GM12878 (cell line): ENCODE measurements around the gene NAB1. TPM values are rescaled to one million over a fixed set of nuclear protein-coding genes. Genes with fewer than 3 reads are reported as not detected.

Source experiments
- ATAC-seq: fragments of 200-7000 bp; cut with Tn5 transposase; 3 replicates; pipeline ENCODE4 v1.9.1; 2020; ENCODE audit warnings: mild to moderate bottlenecking, moderate library complexity
- BruUV-seq: library from RNA; stranded (reverse); fragments of 400-500 nt; replicated peaks from 2 replicates; lab custom pipeline; 2021; lab: Mats Ljungman, UMichigan
- CTCF ChIA-PET: fragments of 300-600 bp; sonication (Branson Sonifier 250); formaldehyde crosslinking; extraction: SDS; loops from one replicate; lab custom pipeline; 2021; ENCODE audit warnings: inconsistent platforms; lab: Yijun Ruan, JAX
- POLR2A ChIA-PET: fragments of 350-600 bp; formaldehyde crosslinking; extraction: SDS; loops from one replicate; lab custom pipeline; 2021; ENCODE audit warnings: inconsistent platforms; lab: Charles Lee
- RAD21 ChIA-PET: fragments of 300-600 bp; sonication (Branson Sonifier 250); formaldehyde crosslinking; loops from one replicate; lab custom pipeline; 2023; ENCODE audit warnings: antibody characterized with exemption; ENCODE audit not compliant: unreplicated experiment; lab: Charles Lee
- SMC1A ChIA-PET: fragments of 300-600 bp; sonication (Branson Sonifier 250); formaldehyde crosslinking; loops from one replicate; lab custom pipeline; 2023; ENCODE audit not compliant: unreplicated experiment, uncharacterized antibody; lab: Charles Lee
- DNase-seq: peaks from one replicate; pipeline ENCODE4 v3.0.0-alpha.2; 2011; ENCODE audit warnings: low read depth, low spot score
- FAIRE-seq: peaks from 3 replicates; lab custom pipeline; 2011; peaks lifted over from hg19 to GRCh38; lab: Jason Lieb, UNC
- H2AFZ ChIP-seq: 2 replicates; pipeline ENCODE4 v1.6.0; 2011; ENCODE audit warnings: low read depth, low read length, control low read depth; ENCODE audit not compliant: control insufficient read depth
- H3K27ac ChIP-seq: 2 replicates; pipeline ENCODE4 v1.5.1; 2011; ENCODE audit warnings: control low read depth; ENCODE audit not compliant: control insufficient read depth, insufficient read depth
- H3K27me3 ChIP-seq, 2 experiments: replicated peaks in 1 of 2; 2 replicates each; pipeline versions ENCODE4 v1.6.0 to v1.6.1; 2011; ENCODE audit warnings: low read length in 1 of 2; ENCODE audit not compliant: control insufficient read depth in 2 of 2, insufficient read depth in 2 of 2
- H3K36me3 ChIP-seq, 2 experiments: 2 replicates each; pipeline ENCODE4 v1.5.1; 2011; ENCODE audit warnings: low read length in 1 of 2; ENCODE audit not compliant: control insufficient read depth in 2 of 2, insufficient read depth in 2 of 2
- H3K4me1 ChIP-seq: 2 replicates; pipeline ENCODE4 v1.6.1; 2011; ENCODE audit warnings: mild to moderate bottlenecking, low read length, moderate library complexity, mixed read lengths; ENCODE audit not compliant: control insufficient read depth, insufficient read depth
- H3K4me2 ChIP-seq: 2 replicates; pipeline ENCODE4 v1.6.0; 2011; ENCODE audit warnings: control low read depth; ENCODE audit not compliant: control insufficient read depth, insufficient read depth
- H3K4me3 ChIP-seq: fragments of 200-600 bp; sonication (generic); 2 replicates; pipeline ENCODE4 v1.5.1; 2016
- H3K79me2 ChIP-seq: 2 replicates; pipeline ENCODE4 v1.6.0; 2011; ENCODE audit warnings: low read length; ENCODE audit not compliant: control insufficient read depth, insufficient read depth
- H3K9ac ChIP-seq: 2 replicates; pipeline ENCODE4 v1.8.0; 2011; ENCODE audit warnings: low read length, control low read depth, mixed read lengths; ENCODE audit not compliant: control insufficient read depth, insufficient read depth
- H3K9me3 ChIP-seq: replicated peaks from 3 replicates; pipeline ENCODE4 v1.5.1; 2011; ENCODE audit warnings: mild to moderate bottlenecking, low read length; ENCODE audit not compliant: control insufficient read depth, insufficient read depth
- H4K20me1 ChIP-seq: 2 replicates; pipeline ENCODE4 v1.6.0; 2011; ENCODE audit not compliant: control insufficient read depth, insufficient read depth
- EP300 ChIP-seq, 2 experiments: fragments of 150-350 bp in 1 of 2; IDR thresholded peaks; 2 replicates each; pipeline ENCODE4 v1.6.1; 2011 to 2012; ENCODE audit warnings: low read depth in 2 of 2, low read length in 2 of 2, borderline replicate concordance in 1 of 2, improper control_type of control experiment in 1 of 2, inconsistent platforms in 1 of 2; ENCODE audit not compliant: control insufficient read depth in 1 of 2
- HDAC6 ChIP-seq: fragments of 200-600 bp; sonication (generic); IDR thresholded peaks from one replicate; pipeline ENCODE4 v1.8.0; 2017; ENCODE audit warnings: antibody characterized with exemption; ENCODE audit not compliant: unreplicated experiment
- MLLT1 ChIP-seq: fragments of 450-650 bp; IDR thresholded peaks from 2 replicates; pipeline ENCODE4 v1.6.1; 2016; ENCODE audit warnings: mild to moderate bottlenecking
- MYC ChIP-seq: IDR thresholded peaks from 2 replicates; pipeline ENCODE4 v1.6.1; 2011; ENCODE audit warnings: mild to moderate bottlenecking, low read length, moderate library complexity, inconsistent platforms; ENCODE audit not compliant: insufficient read depth, insufficient replicate concordance, insufficient read length, severe bottlenecking
- RAD21 ChIP-seq: IDR thresholded peaks from 2 replicates; pipeline ENCODE4 v1.6.1; 2011; ENCODE audit warnings: mild to moderate bottlenecking, low read depth, low read length, moderate library complexity; ENCODE audit not compliant: insufficient read depth
- RELA ChIP-seq: fragments of 450-650 bp; IDR thresholded peaks from 2 replicates; pipeline ENCODE4 v1.8.0; 2014; ENCODE audit warnings: borderline replicate concordance; ENCODE audit not compliant: partially characterized antibody
- STAT1 ChIP-seq: fragments of 450-650 bp; conservative IDR thresholded peaks from 2 replicates; pipeline ENCODE4 v1.6.1; 2014; ENCODE audit warnings: antibody characterized with exemption, mild to moderate bottlenecking
- TAF1 ChIP-seq: IDR thresholded peaks from 2 replicates; pipeline ENCODE4 v1.6.1; 2011; ENCODE audit warnings: mild to moderate bottlenecking, low read depth, low read length, borderline replicate concordance
- ZBED1 ChIP-seq: IDR thresholded peaks from 2 replicates; pipeline ENCODE4 v1.6.1; 2016; ENCODE audit warnings: borderline replicate concordance
- ZBTB40 ChIP-seq: fragments of 450-650 bp; IDR thresholded peaks from 2 replicates; pipeline ENCODE4 v1.6.1; 2016; ENCODE audit warnings: mild to moderate bottlenecking, moderate library complexity, borderline replicate concordance
- WGBS: methylation state at CpG from one replicate; pipeline ENCODE4 v1.1.6; 2016; ENCODE audit warnings: low lambda C conversion rate; ENCODE audit not compliant: insufficient replicate concordance, insufficient coverage; ENCODE audit errors: missing lambda C conversion rate; 5-methylcytosine and 5-hydroxymethylcytosine counted together
- in situ Hi-C: fragments of 300-500 bp; cut with MboI; formaldehyde crosslinking; loops from 9 replicates; pipeline ENCODE4 v1.14.3; 2018; ENCODE audit warnings: mixed read lengths
- intact Hi-C: fragments of 100-400 bp; cut with micrococcal nuclease; formaldehyde crosslinking; loops from one replicate; pipeline ENCODE4 v1.14.2; 2022; ENCODE audit not compliant: unreplicated experiment
- polyA plus RNA-seq, 11 experiments: library from polyadenylated mRNA; depleted of rRNA in 4 of 11; unstranded in 6 of 11; stranded (reverse) in 5 of 11; fragments of >200 nt; fragmentation: Nextera tagmentation in 4 of 11; fragmentation: Illumina TruSeq in 1 of 11; extraction: Ambion mirVana in 4 of 11; extraction: Trizol in 1 of 11; gene quantifications; 1 replicate in 1 of 11; 2 replicates in 10 of 11; pipeline versions ENCODE4 v1.2.1 to v1.2.3, GENCODE V29; 2011 to 2016; ENCODE audit warnings: inconsistent platforms in 2 of 11, missing spikeins in 2 of 11, low read depth in 1 of 11
- total RNA-seq, 4 experiments: library from RNA; depleted of rRNA in 3 of 4; stranded (reverse); fragments of >200 nt in 3 of 4; fragmentation: Illumina TruSeq in 1 of 4; extraction: Trizol in 1 of 4; gene quantifications; 2 replicates each; pipeline versions ENCODE4 v1.2.1 to v1.2.3, GENCODE V29; 2013 to 2021

Gene NAB1
- total and polyA plus RNA-seq, 10 of the 15 experiments (the other 5 are each of a cell fraction or from before 2014, with no cell fraction given), result 4.5 to 39.6 (median 23.0) TPM

GRCh38 chr2:190637281-190637734 is 11.6 kb upstream of the NAB1 start:
- no peaks in the 10 kb centered on the region for H3K9me3 ChIP-seq
- in situ Hi-C loops, result no loop called here
- 0% methylated on average over 1 of the region's 1 CpG for WGBS

More at GRCh38 chr2:190637281-190637734, 11.6 kb upstream of the NAB1 start:
- TF ChIP-seq RELA (no peak), RAD21 (no peak), HDAC6 (no peak), ZBTB40 (no peak), STAT1 (no peak), MYC (no peak), ZBED1 (no peak), MLLT1 (no peak), EP300 (IDR thresholded peaks at IDR 0.05; ENCODE audit: borderline replicate concordance in 1 of 2, control insufficient read depth in 1 of 2, low read depth in 2 of 2, low read length in 2 of 2) (no peak), TAF1 (no peak)
- ChIA-PET RAD21 (interaction anchor here (2.3 to 3.2 kb wide), 4 partner anchors 43 to 164 kb away, joined by 8 to 58 read pairs (median 13); no protein-coding TSS in a partner anchor), CTCF (interaction anchor here (1.1 to 7.0 kb wide), 5 partner anchors 10 to 143 kb away, joined by 3 to 78 read pairs (median 8); partner anchors contain the start of gene NAB1), POLR2A (interaction anchor here (0.8 kb wide), 1 partner anchor 43 kb away, joined by 3 read pairs; no protein-coding TSS in a partner anchor), SMC1A (interaction anchor here (0.5 to 4.2 kb wide), 7 partner anchors 10 to 75 kb away, joined by 3 to 63 read pairs (median 5); no protein-coding TSS in a partner anchor)
- DNase-seq (no peak), FAIRE-seq (peak; percentile 7), ATAC-seq (peak; percentile 42)
- Histone ChIP-seq H3K4me2 (no peak overlapping the region), H3K4me1 (0 out of 2 replicates have a peak, but pooled peaks cover 3% of the 10 kb centered on the region), H3K36me3 (no peaks in the 10 kb centered on the region), H3K79me2 (no peaks in the 10 kb centered on the region), H3K9ac (no peak overlapping the region), H3K4me3 (no peak overlapping the region), H3K27ac (no peak overlapping the region), H3K27me3 (no peaks in the 10 kb centered on the region), H2AFZ (peak overlapping the region; percentile 42), H4K20me1 (no peaks in the 10 kb centered on the region)
- intact Hi-C loops, result loop anchor here (5.0 kb wide), 1 partner anchor 165 kb away; no protein-coding TSS in a partner anchor
- no TSS peak for BruUV-seq
